ENCODE results near the gene KCNK10. TPM values are rescaled to one million over a fixed set of nuclear protein-coding genes. Genes with fewer than 3 reads are reported as not detected.

The KCNK10 gene
- total and polyA plus RNA-seq, 2 of the 8 experiments (the other 6 are each of a cell fraction or from before 2014, with no cell fraction given) = 0.45 to 0.63 TPM

DNA sequence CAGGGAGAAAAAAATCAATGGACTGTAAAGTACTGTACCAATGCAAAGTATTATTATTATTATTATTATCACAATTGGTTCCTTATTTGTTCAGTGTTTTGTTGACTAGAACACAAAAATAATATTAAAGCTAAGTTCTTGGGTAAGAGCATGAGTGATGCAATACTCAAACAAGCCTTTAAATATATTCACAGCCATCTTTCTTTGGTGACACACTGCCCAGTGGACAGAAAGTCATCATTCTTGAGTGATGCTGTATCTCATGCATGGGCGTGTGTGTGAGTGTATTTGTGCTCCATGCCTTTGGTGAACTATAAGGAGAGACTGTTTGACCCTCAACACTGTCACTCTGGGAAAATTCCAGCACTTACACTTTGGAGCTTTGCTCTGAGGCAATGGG is 93.6 kb downstream of the KCNK10 start:
- Histone ChIP-seq H3K27ac (ENCODE audit: low read depth, low read length) (no peak overlapping the region), H3K27me3 (replicated peaks in 1 of 4; ENCODE audit: control insufficient read depth in 3 of 4, extremely low read depth in 1 of 4, insufficient read depth in 3 of 4, low read length in 3 of 4) (no peaks in the 10 kb centered on the region), H3K79me1 (ENCODE audit: low read depth, low read length) (no peaks in the 10 kb centered on the region), H2AFZ (ENCODE audit: low read length) (no peak overlapping the region), H2BK15ac (ENCODE audit: low read length) (no peak overlapping the region), H2BK5ac (ENCODE audit: low read depth, low read length) (no peak overlapping the region), H3K23me2 (ENCODE audit: low read depth, low read length) (no peaks in the 10 kb centered on the region), H4K20me1 (replicated peaks in 1 of 2; ENCODE audit: control insufficient read depth in 1 of 2, insufficient read depth in 2 of 2, low read length in 2 of 2) (no peaks in the 10 kb centered on the region), H3K23ac (ENCODE audit: insufficient read length) (no peak overlapping the region), H3K4me1 (replicated peaks in 1 of 4; ENCODE audit: control insufficient read depth in 3 of 4, insufficient read depth in 4 of 4, low read length in 3 of 4) (peaks cover 0 to 4% (median 0%) of the 10 kb centered on the region in 4 experiments; a peak in 1 of 7 replicates), H4K8ac (ENCODE audit: extremely low read depth, insufficient read depth, low read length) (no peak overlapping the region), H4K5ac (ENCODE audit: insufficient read length, low read depth, low read length) (no peak overlapping the region), H2BK12ac (ENCODE audit: low read depth, low read length) (no peak overlapping the region), H3K18ac (ENCODE audit: extremely low read depth, low read length) (no peak overlapping the region), H3K4ac (replicated peaks; ENCODE audit: insufficient read length, low read depth, low read length) (no peak overlapping the region), H3K79me2 (ENCODE audit: control insufficient read depth in 1 of 2, insufficient read depth in 2 of 2, low read length in 2 of 2) (no peaks in the 10 kb centered on the region), H2AK5ac (ENCODE audit: low read depth, low read length) (no peak overlapping the region), H2BK120ac (replicated peaks; ENCODE audit: low read depth, low read length) (no peak overlapping the region), H2BK20ac (ENCODE audit: low read length) (no peak overlapping the region), H3K4me2 (ENCODE audit: insufficient read depth in 1 of 2, low read depth in 2 of 2, low read length in 2 of 2) (no peak overlapping the region), H3K4me3 (ENCODE audit: extremely low read depth in 1 of 4, insufficient read depth in 2 of 4, low read depth in 3 of 4, low read length in 4 of 4) (no peak overlapping the region), H3K9ac (replicated peaks in 1 of 4; ENCODE audit: extremely low read depth in 1 of 4, low read depth in 3 of 4, low read length in 3 of 4) (no peak overlapping the region), H3K56ac (replicated peaks; ENCODE audit: insufficient read length, low read depth, low read length) (no peak overlapping the region), H3K36me3 (ENCODE audit: control insufficient read depth in 2 of 4, insufficient read depth in 4 of 4, low read length in 3 of 4) (no peaks in the 10 kb centered on the region), H4K91ac (replicated peaks; ENCODE audit: insufficient read length, low read length) (no peak overlapping the region), H3K14ac (ENCODE audit: insufficient read length) (no peak overlapping the region), H3K9me3 (ENCODE audit: insufficient read depth in 2 of 2, low read depth in 1 of 2, low read length in 1 of 2) (no peaks in the 10 kb centered on the region)
- no peak for DNase-seq (ENCODE audit: low read depth in 1 of 2, low spot score in 2 of 2)
- FAIRE-seq = no peak
- ChIA-PET CTCF (ENCODE audit: partially characterized antibody) (interaction anchor here (1.0 to 8.4 kb wide), 5 partner anchors 17 to 284 kb away, joined by 3 to 96 read pairs (median 3); no protein-coding TSS in a partner anchor), POLR2A (ENCODE audit: partially characterized antibody) (no interaction called here)
- WGBS, 2 experiments (ENCODE audit: extremely low coverage in 1 of 2, insufficient coverage in 1 of 2, insufficient read length in 1 of 2, insufficient replicate concordance in 2 of 2, low coverage in 1 of 2, low lambda C conversion rate in 2 of 2, missing lambda C conversion rate in 1 of 2) = 95% methylated on average over 1 of the region's 1 CpG; no CpG with 5 or more reads in 1 of the 2 experiments
- TF ChIP-seq ZNF274 (IDR thresholded peaks at IDR 0.05; ENCODE audit: borderline replicate concordance, extremely low read depth, low read length) (no peak), BCL11A (IDR thresholded peaks at IDR 0.05; ENCODE audit: low read depth in 2 of 2, low read length in 2 of 2) (no peak), KDM5A (IDR thresholded peaks at IDR 0.05; ENCODE audit: low read length) (no peak), BRCA1 (IDR thresholded peaks at IDR 0.05; ENCODE audit: low read depth, low read length) (no peak), SP1 (IDR thresholded peaks at IDR 0.05; ENCODE audit: low read depth, low read length) (no peak), SIRT6 (IDR thresholded peaks at IDR 0.05; ENCODE audit: low read length) (no peak), RNF2 (IDR thresholded peaks at IDR 0.05; ENCODE audit: borderline replicate concordance, low read depth, low read length, missing control alignments, poor library complexity, severe bottlenecking) (no peak), EZH2 (IDR thresholded peaks at IDR 0.05; ENCODE audit: low read depth, low read length, severe bottlenecking) (no peak), MAX (IDR thresholded peaks at IDR 0.05) (no peak), CBX8 (IDR thresholded peaks at IDR 0.05; ENCODE audit: borderline replicate concordance, low read depth, low read length) (no peak), MAFK (IDR thresholded peaks at IDR 0.05; ENCODE audit: low read depth, low read length) (no peak), KDM1A (IDR thresholded peaks at IDR 0.05; ENCODE audit: borderline replicate concordance, low read length) (no peak), SUZ12 (IDR thresholded peaks at IDR 0.05; ENCODE audit: low read length) (no peak)

All from H1 (cell line).